ENCODE data around the gene NFIA. TPM values are rescaled to one million over a fixed set of nuclear protein-coding genes. Genes with fewer than 3 reads are reported as not detected.

NFIA gene
- total and polyA plus RNA-seq, 2 of the 13 experiments (the other 11 are each of a cell fraction or from before 2014, with no cell fraction given) = 14.7 to 28.5 TPM

GRCh38 chr1:61079898-61080336 is 2.4 kb upstream of the NFIA start (continued):
- TF ChIP-seq AKNA (CRISPR knock-in tag; IDR thresholded peaks at IDR 0.05; ENCODE audit: borderline replicate concordance) = no peak
- TF ChIP-seq KDM6A (CRISPR knock-in tag; IDR thresholded peaks at IDR 0.05; ENCODE audit: low read depth) = no peak
- no peak for TF ChIP-seq JDP2 (CRISPR knock-in tag; IDR thresholded peaks at IDR 0.05; ENCODE audit: borderline replicate concordance)
- TF ChIP-seq FOXP1 (IDR thresholded peaks at IDR 0.05) = no peak
- TF ChIP-seq FOXP1 (CRISPR knock-in tag; IDR thresholded peaks at IDR 0.05) = no peak
- TF ChIP-seq ZNF367 (CRISPR knock-in tag; IDR thresholded peaks at IDR 0.05; ENCODE audit: borderline replicate concordance) = no peak
- no peak for TF ChIP-seq TERF1 (CRISPR knock-in tag; IDR thresholded peaks at IDR 0.05)
- no peak for TF ChIP-seq ZNF768 (CRISPR knock-in tag; IDR thresholded peaks at IDR 0.05)
- TF ChIP-seq FOXC1 (CRISPR knock-in tag; IDR thresholded peaks at IDR 0.05; ENCODE audit: borderline replicate concordance) = no peak
- peak; percentile 74 for TF ChIP-seq XRCC5 (optimal IDR thresholded peaks at IDR 0.05; ENCODE audit: low read length)
- no peak for TF ChIP-seq FIP1L1 (IDR thresholded peaks at IDR 0.05; ENCODE audit: borderline replicate concordance, insufficient read depth, low read depth, low read length)
- no peak for TF ChIP-seq ZNF3 (CRISPR knock-in tag; IDR thresholded peaks at IDR 0.05)
- TF ChIP-seq ZNF652 (CRISPR knock-in tag; IDR thresholded peaks at IDR 0.05; ENCODE audit: borderline replicate concordance, low read depth) = peak; percentile 16; the same call in 1 of the 2 replicates
- TF ChIP-seq DMAP1 (CRISPR knock-in tag; IDR thresholded peaks at IDR 0.05) = peak; percentile 32; the same call in 1 of the 2 replicates
- no peak for TF ChIP-seq ZNF503 (CRISPR knock-in tag; IDR thresholded peaks at IDR 0.05)
- no peak for TF ChIP-seq ZNF138 (CRISPR knock-in tag; IDR thresholded peaks at IDR 0.05; ENCODE audit: low read depth)
- TF ChIP-seq AHDC1 (CRISPR knock-in tag; IDR thresholded peaks at IDR 0.05; ENCODE audit: borderline replicate concordance) = peak; percentile 51; the same call in 1 of the 2 replicates
